ELF-1 (cell line): Measurements from ENCODE around the gene ZFP3.
"Not testable (repeated sequence)": the region's sequence is repeated elsewhere in the genome, so short reads cannot be mapped to it uniquely, and the experiment has no call there.

ENCODE experiments used
- DNase-seq: peaks from one replicate; pipeline ENCODE4 v3.0.0-alpha.2; 2016; ENCODE audit warnings: low read depth, low spot score

Gene ZFP3

DNA sequence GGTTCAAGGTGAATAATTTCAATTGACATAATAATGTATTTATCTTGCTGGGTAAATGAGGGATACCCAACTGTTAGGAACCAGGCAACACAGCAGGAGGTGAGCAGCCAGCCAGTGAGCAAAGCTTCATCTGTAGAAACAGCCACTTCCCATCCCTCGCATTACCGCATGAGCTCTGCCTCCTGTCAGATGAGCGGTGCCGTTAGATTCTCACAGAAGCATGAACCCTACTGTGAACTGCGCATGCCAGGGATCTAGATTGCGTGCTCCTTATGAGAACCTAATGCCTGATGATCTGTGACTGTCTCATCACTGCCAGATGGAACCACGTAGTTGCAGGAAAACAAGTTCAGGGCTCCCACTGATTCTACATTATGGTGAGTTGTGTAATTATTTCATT, 46.6 kb downstream of the ZFP3 start:
- DNase-seq, result not testable (repeated sequence)

DNA sequence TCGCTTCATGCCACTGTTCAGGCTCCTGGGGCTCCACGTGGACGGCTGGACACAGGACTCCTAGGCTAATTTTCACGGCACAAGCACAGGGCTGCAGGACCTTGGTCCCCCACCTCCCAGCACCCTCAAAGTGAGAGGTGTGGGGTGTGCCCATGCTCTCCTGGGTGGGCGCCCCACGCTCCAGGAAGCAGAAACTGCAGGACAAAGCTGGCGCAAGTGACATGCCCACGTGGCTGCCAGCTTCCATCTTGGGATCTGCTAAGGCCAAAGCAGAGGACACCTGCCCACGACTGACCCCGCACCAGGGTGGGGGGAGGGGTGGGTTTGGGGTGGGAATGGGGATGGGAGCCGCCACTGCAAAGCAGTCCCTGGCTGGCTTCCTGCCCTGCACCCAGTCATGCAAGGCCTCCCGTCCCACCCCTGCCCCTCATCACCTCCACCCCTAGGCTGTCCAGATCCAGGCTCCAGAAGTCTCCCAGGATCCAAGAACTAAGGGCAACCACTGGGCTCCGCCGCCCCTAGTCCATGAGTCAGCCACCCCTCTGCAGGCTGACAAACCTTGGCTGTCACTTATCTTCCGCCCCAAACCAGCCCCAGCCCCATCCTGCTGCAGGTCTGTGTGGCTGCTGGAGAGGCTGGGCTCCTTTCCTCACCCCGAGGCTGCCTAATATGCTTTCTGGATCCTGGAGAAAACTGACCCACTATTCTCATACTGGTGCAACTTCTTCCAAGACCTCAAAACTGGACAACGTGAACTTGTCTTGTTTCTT, 48.6 kb downstream of the ZFP3 start:
- DNase-seq, result no peak

DNA sequence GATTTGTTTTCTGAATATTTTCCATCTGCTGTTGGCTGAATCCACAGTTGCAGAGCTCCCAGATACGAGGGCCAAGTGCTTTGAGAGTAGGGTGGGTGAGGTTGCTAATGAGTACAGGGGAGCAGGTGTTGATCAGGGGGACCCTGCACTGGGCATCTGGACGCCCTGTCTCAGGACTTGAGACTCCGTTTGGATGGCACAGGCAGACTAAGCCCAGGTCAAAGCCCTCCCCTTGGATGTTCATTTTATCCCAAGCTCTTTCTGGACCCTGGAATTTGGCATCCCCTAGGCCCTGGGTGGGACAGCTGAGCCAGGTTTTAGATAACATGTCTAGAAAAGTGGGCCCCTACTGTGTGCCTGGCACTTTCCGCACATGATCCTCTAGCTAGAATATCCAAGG, 49.6 kb downstream of the ZFP3 start:
- DNase-seq, result no peak

DNA sequence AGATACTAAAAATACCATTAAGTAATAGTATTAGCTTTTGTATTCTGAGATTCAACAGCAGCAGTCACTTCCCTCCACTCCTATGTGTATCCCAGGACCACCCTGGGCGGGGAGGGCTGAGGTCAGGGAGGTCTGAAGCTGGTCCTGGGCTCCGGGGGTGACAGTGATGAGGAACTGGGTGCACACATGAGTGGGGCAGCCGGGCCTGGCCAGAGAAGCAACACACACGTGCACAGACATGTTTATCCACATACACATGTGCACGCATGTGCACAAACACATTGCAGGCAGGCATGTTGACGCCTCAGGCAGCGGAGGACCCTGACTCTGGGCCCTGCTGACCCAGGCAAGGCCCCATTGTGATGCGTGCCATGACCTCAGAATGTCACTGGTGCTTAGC, 50.1 kb downstream of the ZFP3 start:
- DNase-seq, result not testable (repeated sequence)

DNA sequence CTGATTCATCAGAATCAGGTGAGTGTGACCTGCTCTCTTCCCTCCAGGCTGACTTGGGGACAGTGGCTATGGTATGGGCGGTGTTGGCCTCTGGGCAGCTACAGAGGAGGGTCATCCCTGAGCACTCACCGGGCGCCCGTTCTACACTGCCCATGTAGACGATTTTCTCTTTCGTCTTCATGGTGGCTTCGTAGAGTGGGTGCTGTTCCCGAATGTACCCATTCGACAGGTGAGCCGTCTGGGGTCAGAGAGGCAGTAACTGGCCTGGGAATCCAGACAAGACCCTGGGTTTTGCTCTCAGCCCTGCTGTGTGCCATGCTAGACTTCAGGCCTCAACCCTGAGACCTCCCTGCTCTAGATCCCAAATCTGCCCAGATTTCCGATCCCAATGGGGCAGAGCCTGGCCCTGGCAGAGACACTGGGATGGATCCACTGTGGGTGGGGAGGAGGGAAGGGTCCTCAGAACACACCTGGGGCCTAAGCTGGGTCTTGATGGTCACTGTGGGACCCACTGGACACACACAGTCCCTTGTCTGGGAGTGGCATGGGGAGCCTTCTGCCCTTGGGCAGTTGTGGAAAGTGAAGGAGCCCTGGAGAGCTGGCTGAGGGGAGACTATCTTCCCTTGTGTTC, 50.8 kb downstream of the ZFP3 start:
- no peak for DNase-seq

DNA sequence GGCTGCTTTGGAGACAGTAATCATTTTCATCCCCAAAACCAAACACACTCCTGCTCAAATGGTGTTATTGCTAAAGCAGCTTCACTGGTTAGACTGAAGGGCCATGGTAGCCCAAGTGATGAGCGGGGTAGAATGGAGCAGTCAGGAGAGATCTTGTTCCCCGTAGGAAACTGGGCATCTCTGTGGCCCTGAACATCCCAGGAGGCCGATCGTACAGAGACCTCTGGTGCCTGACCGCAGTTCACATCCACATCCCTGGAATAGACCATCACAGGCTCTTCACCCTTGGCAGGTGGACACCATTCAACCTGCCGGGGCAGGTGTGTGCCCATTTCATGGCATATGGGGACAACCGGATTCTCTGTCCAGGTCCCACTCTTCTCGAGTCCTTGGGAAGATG, 51.5 kb downstream of the ZFP3 start:
- DNase-seq, result not testable (repeated sequence)

DNA sequence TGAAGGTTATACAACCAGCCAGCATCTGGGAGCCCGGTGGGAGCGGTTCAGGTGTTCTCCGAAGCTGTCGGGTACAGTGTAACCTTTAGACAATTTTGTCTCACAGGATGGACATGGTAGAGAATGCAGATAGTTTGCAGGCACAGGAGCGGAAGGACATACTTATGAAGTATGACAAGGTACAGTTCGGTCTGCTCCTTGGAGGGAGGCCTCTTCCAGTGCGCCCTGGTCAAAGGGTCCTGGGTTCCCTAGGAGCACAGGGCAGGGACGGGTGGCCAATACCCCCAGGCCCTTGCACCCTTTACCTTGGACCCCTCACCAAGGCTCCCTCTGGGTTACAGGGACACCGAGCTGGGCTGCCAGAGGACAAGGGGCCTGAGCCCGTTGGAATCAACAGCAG, 52.0 kb downstream of the ZFP3 start:
- DNase-seq, result not testable (repeated sequence)

DNA sequence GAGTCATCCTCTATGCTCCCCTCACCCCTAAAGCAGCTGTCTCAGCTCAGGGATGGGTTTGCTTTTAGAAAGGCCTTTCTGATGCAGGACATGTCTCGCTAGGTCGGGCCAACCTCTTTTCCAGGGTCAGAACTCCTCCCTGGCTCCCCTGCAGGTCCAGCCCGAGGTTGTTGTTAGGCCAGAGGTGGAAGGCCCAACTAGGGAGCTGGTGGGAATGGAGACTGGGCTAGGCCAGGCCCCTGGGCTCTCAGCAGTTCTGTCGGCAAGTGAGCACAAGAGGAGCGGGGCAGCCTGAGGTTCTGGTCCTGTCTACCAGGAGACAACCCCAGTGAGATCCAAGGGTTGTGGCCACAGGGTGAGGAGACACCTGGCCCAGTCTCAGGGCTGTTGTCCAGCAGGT, 52.4 kb downstream of the ZFP3 start:
- not testable (repeated sequence) for DNase-seq

DNA sequence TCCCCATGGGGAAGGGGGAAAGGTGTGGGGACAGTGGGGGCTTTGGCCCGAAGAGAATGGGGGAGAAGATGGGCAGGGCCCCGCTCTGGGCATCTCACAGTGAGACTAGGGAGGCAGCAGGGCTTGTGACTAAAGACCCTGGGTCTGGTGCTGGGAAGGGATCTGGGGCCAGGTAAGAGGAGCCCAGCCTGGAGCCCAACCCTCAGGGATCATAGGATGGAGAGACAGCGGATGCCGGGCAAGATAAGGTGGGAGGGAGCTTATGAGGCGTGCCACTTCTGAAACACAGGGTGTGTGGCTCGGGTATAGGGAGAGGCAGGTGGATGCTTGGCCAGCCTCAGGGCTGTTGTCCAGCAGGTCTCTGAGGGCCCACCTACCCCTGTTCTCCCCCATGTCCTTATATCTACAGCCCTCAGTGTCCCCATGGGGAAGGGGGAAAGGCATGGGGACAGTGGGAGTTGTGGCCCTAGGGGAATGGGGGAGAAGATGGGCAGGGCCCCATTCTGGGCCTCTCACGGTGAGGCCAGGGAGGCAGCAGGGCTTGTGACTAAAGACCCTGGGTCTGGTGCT, 53.0 kb downstream of the ZFP3 start:
- DNase-seq, result no peak

DNA sequence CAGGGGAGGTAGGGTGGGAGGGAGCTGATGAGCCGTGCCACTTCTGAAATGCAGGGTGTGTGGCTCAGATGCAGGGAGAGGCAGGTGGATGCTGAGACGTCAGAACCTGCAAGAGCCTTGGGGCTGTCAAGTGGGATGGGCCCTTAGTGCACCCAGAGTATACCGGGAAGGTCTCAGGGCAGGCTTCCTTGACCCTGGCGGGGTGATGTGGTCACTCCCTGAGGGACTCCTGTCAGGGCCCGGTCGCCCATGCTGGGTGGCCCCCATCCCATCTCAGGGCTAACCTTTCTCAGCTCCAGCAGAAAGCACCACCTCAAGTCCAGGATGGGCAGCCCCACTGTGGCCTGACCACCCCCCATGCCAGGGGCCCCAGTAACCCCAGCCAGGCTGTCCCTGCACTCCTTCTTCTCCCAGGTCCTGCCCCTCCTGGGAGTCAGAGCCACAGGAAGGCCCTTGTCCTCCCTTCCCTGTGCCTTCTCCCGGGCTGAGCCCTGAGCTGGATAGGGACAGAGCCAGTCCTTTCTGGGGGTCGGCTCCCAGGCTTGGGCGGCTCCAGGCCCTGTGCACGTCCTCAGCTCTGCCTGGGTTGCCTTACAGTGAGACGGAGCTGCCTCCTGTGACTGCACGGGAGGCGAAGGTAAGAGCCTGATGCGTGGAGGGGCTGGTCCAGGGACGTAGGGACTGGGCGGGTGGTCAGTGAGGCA, 53.7 kb downstream of the ZFP3 start:
- DNase-seq, result not testable (repeated sequence)

DNA sequence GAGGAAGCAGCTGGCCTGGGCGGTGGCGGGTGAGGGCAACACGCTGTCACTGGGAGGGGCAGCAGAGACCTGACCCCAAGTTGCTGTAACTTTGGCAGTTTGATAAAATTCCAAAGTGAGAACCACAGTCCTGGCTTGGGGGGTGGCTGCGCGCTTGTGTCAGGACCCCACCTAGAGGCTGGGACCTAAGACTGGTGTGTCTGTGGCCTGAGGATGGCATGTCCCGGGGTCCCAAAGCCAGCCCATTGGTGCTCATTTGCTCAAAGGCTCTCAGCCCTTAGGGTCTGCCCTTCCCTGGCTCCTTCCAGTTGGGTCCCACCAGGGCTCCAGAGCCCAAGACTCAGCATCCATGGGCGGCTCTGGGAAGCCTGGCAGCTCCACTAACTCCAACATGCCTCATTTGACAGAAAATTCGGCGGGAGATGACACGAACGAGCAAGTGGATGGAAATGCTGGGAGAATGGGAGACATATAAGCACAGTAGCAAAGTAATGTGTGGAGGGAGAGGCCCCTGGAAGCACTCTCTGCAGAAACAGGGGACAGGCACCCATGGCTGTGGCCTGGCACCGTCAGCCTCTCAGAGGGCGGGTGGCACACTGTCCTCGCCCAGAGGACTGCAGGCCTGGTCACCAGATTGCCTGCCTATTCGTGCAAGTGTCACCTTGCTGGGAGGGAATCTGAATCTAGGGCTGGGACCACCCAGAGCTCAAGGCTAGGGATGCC, 54.4 kb downstream of the ZFP3 start:
- DNase-seq, result not testable (repeated sequence)

DNA sequence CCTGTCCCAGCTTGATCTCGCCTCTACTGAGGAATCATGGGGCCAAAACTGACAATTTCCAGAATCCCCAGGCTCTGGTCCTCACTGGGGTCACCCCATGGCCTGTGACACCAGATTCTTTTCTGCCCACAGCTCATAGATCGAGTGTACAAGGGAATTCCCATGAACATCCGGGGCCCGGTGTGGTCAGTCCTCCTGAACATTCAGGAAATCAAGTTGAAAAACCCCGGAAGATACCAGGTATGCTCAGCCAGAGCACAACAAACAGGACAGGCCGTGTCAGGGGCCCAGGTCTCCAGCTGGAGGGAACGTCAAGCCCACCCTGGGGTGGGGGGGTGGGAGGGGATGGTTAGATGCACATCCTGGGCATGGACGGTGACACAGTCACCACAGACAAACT, 55.0 kb downstream of the ZFP3 start:
- DNase-seq, result no peak

DNA sequence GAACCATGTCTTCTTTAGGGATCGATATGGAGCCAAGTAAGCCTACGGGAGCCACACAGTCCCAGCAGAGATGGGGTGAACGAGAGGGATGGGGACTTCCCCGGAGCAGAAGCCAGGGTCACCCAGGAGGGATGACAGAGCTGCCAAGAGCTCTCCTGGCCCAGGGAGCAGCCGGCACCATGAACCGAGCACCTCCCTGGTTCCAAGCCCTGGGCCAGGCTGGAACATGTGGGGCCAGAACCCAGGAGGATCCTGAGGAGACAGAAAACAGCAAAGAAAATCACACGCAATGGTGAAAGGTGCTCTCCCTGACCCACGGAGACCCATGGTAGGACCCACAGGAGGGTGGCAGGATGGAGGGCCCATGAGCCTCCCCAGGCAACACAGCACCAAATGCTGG, 55.7 kb downstream of the ZFP3 start:
- DNase-seq, result not testable (repeated sequence)

DNA sequence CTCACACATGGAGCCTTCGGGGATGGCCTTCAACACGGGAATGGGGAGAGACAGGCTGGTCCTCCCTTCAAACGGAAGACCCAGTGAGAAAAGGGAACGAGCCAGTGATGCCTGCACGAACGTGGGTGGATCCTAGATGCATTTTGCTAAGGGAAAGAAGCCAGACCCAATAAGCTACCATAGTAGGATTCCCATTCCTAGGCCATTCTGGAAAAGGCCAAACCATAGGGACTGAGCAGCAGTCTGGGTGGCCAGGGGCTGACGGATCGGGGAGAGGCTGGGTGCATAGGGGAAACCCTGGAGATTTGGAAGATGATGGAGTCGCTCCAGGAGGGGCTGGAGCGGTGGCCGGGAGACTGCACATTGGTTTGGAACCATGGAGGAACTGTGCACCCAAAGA, 56.3 kb downstream of the ZFP3 start:
- not testable (repeated sequence) for DNase-seq

DNA sequence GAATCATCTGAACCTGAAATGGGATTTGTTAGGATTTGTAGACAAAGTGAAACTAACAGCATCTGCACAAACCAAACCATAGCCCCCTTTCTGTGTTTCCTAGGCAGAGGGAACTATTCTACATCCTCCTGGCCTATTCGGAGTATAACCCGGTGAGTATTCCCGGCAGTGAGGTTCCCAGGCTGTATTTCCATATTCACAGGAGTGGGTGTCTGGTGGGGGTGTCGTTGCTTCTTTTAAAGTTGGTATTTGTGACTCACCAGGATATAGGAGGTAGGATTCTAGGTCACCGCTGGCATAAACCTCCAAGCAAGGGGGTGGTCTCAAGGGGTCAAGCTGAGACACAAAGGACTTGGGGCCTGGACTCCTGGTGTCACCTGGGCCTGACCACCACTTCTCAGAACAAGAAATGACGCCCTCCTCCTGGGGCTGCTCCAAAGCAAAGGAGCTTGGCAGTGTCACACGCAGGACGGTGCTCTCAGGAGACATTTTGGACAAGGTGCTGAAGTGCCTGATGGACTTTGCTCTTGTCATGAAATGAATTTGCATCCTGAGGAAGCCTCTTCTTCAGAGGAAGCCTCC, 57.0 kb downstream of the ZFP3 start:
- not testable (repeated sequence) for DNase-seq

DNA sequence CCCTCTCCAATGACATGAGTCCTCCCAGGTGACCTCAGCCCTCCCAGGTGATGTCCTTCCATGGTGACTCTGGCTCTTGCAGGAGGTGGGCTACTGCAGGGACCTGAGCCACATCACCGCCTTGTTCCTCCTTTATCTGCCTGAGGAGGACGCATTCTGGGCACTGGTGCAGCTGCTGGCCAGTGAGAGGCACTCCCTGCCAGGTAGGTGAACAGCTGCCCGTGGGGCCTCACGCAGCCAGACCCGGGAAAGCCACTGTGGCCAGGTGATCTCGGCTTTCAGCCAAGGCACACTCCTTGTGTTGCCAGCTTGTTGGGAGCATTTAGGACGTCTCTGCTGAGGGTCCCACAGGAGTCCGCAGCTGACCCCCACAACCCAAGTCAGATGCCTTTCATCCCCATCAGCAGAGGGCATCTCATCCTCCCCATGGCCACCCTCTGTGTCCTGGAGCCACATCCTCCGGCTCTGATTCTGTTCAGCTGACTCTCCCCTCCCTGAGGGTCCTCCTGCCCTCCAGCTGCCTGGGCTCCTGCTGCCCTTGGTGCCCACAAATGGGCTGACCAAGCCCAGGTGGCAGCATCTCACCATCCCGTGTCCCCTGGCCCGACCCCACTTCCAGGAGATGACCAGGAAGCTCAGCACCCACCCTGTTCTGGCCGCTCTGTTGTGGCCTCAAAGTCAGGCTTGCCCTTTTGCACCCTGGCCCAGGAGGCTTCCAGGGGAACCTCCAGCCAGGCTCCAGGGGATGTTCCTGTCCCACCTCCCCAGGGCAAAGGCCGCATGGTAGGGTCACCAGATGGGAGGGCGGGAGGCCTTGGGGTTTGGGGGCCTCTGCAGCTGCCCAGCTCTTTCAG, 57.7 kb downstream of the ZFP3 start:
- no peak for DNase-seq

DNA sequence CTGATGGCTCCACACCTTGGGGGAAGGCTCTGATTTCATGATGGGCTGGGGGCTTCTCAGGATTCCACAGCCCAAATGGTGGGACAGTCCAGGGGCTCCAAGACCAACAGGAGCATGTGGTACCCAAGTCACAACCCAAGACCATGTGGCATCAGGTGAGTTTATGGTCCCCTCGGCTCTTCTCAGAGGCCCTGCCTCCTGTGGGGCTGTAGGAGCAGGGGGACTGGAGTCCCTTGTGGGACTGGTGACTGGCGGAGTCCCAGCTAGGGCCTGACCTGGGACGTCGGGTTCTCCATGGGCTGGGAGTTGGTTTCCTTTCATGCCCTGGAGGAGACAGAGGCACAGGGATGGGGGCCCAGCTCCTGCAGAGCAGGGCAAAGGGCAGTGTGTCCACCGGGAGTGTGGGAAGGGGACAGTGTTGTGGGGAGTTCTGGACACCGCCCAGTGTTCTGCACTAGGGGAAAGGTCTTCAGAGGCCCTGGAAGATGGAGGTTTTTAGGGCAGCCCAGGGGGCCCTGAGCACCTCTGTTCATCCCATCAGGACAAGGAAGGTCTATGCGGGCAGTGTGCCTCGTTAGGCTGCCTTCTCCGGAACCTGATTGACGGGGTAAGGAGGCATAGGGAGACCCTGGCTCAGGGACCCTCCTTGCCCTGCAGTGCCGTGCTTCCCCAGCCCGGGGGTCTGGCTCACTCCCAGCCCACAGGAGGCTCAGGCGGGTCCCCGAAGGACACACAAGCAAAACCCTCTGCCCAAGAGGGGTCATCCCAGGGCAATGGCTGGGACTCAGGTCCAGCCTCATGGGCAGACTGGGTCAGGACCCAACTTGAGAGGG, 58.5 kb downstream of the ZFP3 start:
- not testable (repeated sequence) for DNase-seq

DNA sequence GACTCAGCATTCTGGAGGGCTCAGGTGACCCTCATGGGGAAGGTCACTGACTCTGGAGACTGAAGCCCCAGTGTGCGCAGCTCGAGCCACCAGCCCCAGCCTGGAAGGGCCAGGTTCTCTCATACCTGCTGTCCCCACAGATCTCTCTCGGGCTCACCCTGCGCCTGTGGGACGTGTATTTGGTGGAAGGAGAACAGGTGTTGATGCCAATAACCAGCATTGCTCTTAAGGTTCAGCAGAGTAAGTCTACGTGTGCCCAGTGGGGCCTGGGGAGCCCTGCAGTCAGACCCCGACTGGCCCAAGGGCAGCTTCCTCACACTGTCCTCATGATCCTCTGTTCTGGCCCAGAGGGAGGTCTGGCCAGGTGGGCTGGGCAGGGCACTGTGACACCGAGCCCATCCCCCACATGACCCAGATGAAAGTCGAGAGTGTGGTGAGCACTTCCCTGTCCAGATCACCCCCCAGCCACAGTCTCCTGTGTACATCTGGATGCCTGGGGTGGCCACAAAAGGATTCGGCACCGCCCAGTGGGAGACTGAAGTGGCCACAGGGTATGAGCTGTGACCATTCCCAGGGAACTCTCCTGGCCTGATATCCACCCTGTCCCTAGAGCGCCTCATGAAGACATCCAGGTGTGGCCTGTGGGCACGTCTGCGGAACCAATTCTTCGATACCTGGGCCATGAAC, 59.4 kb downstream of the ZFP3 start:
- DNase-seq, result not testable (repeated sequence)

DNA sequence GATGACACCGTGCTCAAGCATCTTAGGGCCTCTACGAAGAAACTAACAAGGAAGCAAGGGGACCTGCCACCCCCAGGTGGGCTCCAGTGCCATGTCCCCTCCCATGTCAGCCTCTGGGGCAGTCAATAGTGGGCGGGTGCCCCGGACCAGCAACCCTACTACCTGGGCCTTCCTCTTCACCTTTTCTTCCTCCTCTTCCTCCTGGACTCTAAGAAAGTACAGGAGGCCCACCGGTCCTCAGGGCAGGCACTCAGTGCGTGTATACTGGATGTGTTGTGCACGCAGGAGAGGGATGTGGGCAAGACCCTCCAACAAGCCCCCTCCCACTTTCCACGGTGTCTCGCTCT, 59.9 kb downstream of the ZFP3 start:
- not testable (repeated sequence) for DNase-seq
